Stimulated activated CD8-positive, alpha-beta memory T cell treated with anti-CD3 and anti-CD28 coated beads, Interleukin-4, amount 100 ng/mL, for 24 hours (primary cell): ENCODE data around the gene SFXN3.

Experiments
- DNase-seq: peaks from one replicate; pipeline ENCODE4 v3.0.0-alpha.2; 2020; ENCODE audit warnings: low read depth

Gene SFXN3, protein sequence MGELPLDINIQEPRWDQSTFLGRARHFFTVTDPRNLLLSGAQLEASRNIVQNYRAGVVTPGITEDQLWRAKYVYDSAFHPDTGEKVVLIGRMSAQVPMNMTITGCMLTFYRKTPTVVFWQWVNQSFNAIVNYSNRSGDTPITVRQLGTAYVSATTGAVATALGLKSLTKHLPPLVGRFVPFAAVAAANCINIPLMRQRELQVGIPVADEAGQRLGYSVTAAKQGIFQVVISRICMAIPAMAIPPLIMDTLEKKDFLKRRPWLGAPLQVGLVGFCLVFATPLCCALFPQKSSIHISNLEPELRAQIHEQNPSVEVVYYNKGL

DNA sequence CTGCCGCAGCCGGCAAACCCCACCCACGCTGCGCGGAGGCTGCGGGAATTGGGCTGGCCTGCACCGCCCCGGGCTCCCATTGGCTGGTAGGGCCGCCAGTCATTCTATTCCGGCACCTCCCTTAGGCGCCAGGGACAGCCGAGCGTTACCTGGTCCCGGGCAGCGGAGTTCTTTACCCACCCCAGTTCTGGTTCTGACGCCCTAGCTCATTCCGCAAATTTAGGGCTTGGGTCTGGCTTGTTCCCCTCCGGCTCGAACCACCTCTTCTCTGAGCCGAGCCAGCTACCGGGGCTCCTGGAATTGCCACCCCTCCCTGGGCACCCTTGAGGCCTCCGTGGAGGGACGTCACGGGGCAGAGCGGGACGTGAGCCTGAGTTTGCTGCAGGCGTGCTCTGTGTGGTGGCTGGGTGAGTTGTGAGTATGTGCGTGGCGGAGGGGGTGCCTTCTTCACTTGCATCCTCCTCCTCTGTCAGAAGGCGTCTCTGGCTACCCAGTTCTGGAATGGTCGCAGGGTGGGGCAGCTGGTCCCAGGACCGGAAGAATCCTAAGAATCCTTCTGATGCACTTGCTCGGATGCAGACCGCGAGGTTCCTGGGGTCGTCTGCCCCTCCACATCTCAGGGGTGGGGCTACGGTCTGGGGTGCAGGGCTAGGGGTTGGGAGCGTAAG is at the start of gene SFXN3, which contains the start of gene PDZD7:
SFXN3 (plus strand) TSS at position 107 of the 668 bp plus-strand sequence. CDS start 3,461 bp downstream, outside the sequence.
PDZD7 (minus strand) TSS at position 2 of the 668 bp plus-strand sequence. CDS start 910 bp downstream, outside the sequence.
- peak; percentile 94 for DNase-seq

DNA sequence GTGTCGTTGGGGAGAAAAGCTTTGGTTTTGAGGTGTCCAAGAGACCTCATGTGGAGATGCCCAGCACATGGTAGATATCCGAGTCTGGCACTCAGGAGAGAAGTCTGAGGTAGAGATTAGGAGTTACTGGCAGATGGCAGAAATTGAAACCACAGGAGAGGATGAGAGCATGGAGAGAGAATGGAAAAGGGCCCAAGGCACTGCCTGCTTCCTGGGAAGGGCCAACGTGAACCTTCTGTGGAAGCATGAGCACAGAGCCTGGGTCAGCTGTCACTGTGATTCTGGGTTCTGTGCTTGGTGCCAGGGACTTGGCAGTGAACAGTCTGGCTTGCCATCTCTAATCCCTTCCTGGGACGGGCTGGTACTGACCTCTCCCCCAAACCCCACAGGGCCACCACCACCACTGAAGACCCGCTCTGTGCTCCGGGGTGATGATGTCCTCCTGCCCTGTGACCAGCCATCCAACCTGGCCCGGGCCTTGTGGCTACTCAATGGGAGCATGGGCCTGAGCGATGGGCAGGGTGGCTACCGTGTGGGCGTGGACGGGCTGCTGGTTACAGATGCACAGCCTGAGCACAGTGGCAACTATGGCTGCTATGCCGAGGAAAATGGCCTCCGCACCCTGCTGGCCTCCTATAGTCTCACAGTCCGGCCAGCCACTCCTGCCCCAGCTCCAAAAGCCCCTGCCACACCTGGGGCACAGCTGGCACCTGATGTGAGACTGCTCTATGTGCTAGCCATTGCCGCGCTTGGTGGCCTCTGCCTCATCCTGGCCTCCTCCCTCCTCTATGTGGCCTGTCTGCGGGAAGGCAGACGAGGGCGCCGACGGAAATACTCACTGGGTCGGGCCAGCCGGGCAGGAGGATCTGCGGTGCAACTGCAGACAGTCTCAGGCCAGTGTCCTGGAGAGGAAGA is 47.9 kb upstream of the SFXN3 start:
- no peak for DNase-seq

DNA sequence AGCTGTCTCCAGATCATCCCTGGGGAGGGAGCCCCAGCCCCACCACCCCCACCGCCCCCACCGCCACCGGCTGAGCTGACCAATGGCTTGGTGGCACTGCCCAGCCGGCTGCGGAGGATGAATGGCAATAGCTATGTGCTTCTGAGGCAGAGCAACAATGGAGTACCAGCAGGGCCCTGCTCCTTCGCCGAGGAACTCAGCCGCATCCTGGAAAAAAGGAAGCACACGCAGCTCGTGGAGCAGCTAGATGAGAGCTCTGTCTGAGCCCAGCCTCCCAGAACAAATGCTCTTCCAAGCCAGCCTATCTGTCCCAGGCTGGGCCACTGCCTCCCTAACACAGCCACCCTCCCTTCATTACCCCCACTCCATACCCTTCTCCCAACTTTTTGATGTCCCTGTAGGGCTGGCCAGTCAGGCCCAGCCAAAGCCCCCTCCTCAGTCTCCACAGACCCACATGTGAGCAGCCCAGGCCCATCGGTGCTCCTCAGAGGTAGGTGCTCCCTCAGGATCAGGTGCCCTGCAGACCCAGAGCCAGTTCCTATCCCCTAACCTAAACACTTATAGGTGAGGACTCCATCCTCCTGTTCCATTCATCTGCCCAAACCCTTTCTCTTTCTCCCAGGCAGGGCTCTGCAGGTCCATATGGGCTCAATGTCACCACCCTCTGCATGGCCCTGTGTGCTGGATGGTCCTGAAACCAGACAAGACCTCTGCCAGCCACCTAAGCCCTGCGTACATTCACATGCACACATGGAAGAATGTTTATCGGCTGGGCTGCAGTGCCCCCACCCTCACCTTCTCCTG is 47.0 kb upstream of the SFXN3 start:
- DNase-seq, result no peak

DNA sequence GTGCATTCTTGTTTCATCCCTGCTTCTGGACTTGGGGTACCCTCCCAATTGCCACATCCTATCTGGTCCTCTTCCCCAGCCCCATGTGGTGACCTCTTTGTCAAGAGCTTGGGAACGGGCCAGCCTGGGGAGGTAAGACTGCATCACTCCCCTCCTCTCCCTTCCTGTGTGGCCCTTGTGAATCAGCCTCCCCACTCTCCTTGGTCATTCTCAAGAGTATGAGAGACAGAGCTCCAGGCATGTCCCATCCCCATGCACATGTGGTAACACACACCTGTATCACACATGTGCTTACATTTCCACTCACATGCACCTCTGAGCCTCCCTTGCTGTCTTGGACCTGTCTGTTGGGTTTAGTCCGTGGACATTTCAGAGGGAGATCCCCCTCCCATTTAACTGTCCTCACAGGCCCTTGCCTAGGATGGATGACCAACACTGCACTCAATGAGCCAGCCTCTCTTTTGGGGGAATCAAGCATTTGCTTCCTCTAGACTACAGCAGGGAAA is 46.3 kb upstream of the SFXN3 start:
- DNase-seq, result no peak

DNA sequence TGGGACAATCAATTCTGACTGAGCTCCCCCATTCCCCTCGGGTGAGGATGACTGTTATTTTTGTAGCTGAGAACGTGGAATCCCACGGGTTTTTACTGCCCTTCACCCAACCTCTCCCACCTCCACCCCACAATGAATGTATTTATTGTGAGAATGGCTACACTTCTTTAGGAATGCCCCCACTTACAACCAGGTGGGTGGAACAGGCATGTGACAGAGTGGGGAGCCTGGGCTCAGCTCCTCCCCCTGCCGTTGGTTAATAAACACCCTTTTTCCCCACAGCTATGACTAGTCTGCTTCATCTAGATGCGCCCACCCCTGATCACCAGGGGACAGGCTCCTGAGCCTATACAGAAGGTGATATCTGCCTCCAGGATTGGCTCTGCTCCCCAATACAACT is 45.7 kb upstream of the SFXN3 start:
- no peak for DNase-seq

DNA sequence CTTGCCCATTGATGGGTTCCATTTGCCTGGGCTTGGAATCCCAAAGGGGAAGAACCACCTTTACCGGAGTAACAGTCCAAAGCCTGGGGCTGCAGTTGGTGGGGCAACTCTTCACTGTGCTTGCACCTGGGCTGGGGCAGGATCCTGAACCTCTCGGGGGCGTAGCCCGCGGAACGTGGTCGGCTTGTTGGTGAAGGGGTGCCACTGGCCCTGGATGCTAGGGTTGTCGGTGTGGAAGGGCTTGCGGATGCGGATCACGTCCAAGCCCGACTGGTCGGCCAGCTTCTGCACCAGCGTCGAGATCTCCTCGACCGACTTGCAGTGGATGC is 44.4 kb upstream of the SFXN3 start:
- DNase-seq, result no peak

DNA sequence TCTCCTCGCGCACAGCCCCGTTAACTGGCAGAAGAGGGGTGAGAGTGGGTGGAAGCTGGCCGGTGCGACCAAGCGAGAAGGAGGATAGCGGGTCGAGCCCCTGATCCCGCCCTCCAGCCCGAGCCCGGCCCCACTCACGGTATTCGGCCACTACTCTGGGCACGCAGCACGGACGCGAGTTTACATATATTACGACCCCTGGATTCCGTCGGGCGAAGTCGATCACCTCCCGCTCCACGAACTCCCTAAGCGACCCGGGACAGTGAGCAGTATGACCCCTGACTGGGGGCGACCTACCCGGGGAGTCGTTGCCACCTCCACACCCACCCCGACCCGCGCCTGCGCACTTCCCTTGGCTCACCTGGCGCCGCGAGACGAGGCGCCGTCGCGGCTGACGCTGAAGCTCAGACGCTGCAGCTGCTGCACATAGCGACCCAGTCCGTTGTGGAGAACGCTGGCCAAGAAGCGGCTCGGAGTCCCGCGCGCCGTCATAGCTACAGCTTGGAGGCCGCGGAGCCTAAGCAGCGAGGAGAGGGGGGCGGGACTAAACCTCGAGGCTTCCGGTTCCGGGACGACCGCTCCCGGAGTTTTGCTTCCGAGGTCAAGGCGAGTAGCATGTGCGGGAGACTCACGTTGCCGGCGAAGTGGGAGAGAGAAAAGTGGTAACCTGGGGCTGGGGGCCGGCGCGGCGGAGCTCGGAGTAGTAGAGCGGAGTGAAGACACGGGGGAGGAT is 43.9 kb upstream of the SFXN3 start, which contains the start of the genes MRPL43 and TWNK:
MRPL43 (minus strand) TSS at position 546 of the 733 bp plus-strand sequence; CDS start at position 492, 54 bp downstream.
TWNK (plus strand) TSS at position 592 of the 733 bp plus-strand sequence. CDS start 668 bp downstream, outside the sequence.
- DNase-seq, result peak; percentile 75

DNA sequence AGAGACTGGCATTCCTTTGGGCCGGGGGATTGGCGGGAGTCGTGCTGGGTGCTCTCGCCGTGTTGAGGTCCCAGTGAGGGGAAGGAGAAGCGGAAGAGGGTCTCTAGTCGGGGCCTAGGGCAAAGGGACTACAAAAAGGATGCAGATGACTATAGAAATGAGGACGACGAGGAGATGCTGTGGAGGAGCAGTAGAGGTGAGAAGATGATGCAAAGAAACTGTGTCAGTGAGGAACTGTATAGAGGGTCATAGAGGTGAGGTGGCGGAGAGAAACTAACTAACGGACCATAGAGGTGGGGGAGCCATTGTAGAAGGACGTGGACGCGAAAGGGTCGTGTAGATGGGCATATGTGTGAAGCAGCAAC is 43.4 kb upstream of the SFXN3 start:
- DNase-seq, result no peak

DNA sequence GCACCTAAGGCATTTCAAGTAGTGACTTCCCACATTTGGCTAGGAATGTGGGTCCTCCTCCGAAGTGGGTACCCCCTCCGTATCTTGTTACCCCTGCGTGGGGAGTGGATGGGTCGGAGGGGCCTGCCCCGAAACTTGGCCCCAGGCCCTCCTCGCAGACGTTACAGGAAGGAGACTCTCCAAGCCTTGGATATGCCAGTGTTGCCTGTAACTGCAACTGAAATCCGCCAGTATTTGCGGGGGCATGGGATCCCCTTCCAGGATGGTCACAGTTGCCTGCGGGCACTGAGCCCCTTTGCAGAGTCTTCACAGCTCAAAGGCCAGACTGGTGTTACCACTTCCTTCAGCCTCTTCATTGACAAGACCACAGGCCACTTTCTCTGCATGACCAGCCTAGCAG is 42.9 kb upstream of the SFXN3 start:
- DNase-seq, result no peak

DNA sequence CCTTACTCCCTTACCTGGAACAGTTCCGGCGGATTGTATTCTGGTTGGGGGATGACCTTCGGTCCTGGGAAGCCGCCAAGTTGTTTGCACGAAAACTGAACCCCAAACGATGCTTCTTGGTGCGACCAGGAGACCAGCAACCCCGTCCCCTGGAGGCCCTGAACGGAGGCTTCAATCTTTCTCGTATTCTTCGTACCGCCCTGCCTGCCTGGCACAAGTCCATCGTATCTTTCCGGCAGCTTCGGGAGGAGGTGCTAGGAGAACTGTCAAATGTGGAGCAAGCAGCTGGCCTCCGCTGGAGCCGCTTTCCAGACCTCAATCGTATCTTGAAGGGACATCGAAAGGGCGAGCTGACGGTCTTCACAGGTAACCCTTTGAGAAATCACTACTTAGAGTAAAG is 41.9 kb upstream of the SFXN3 start:
- DNase-seq, result no peak

DNA sequence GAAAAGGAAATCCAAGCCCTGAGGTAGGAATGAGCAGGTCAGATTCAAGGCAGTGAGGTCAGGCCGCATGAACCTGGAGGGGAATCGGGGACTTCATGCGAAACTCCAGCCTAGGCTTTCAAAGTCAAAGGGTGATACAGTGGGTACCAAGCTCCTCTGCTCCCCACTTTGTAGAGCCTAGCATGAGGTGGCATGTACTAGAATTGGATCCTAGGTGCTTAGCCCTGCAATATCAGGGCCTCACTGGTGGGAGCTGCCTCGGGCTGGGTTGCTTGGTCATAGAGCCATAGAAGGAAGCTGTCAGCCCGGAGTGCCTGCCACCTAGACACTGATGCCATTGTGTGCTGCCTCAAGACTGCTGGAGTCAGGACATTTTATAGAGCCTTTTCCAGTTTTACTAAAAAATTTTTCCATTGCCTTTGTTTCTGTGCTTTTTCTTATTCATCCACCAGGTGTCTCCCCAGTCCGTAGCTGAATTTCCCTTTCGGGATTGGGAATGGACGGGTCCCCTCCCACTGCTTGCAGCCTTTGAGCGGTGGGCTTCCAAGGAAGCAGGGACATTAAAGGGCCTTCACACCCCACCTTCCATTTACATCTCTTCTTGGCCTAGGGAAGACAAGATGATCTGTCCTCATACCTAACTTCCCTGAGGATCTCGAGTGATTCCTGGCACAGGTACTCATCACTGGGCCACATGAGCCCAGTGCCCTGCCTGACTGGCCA is 36.9 kb upstream of the SFXN3 start:
- DNase-seq, result no peak

DNA sequence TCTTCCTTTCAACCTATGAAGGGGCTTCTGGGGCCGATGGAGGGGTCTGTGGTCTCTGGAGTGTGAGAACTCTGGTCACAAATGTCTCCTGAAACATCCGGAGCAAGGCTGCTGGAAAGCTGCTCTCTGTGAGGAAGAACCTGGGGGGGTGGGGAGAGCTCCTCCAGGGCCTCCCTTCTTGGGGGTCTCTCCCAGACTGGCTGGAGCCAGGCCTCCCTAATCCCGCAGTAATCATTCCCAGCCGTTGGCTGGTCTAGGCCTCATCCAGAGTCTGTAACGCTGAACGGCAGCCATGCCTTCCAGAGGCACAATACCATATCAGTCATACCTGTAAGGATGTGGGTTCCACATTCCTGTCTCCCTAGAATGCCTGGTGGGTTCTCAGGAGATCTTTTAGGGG is 35.9 kb upstream of the SFXN3 start:
- no peak for DNase-seq

DNA sequence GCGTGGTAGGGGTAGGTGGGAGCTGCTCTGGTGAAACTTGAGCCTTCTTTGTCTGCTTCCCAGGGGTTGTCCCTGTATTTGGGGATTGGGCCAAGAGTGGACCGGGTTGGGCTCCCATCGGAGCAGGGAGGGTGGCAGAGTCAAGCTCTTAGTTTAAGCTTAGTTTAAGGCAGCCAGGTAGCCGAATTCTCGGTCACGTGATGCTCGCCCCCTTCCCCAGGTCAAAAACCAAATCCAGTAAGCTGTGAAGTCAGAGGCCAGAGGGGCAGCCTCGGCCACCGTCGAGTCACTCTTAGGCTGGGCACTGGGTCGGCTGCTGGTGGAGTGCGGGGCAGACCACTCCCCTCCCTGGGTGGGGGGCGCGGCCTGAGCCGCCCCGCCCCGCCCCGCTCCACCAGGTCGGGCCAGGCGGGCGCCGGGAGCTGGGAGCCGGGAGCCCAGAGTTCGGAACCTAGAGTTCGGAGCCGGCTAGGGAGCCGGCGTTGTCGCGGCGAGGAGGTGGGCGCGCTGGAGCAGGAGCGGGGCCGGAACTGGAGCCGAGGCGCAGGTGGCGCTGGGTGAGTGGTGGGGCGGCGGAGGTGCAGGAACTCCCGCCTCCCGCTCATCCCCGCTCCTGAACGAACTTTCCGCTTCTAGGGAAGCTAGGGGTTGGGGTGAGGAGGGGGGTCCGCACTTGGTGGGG is 34.2 kb upstream of the SFXN3 start:
- DNase-seq, result peak; percentile 19

DNA sequence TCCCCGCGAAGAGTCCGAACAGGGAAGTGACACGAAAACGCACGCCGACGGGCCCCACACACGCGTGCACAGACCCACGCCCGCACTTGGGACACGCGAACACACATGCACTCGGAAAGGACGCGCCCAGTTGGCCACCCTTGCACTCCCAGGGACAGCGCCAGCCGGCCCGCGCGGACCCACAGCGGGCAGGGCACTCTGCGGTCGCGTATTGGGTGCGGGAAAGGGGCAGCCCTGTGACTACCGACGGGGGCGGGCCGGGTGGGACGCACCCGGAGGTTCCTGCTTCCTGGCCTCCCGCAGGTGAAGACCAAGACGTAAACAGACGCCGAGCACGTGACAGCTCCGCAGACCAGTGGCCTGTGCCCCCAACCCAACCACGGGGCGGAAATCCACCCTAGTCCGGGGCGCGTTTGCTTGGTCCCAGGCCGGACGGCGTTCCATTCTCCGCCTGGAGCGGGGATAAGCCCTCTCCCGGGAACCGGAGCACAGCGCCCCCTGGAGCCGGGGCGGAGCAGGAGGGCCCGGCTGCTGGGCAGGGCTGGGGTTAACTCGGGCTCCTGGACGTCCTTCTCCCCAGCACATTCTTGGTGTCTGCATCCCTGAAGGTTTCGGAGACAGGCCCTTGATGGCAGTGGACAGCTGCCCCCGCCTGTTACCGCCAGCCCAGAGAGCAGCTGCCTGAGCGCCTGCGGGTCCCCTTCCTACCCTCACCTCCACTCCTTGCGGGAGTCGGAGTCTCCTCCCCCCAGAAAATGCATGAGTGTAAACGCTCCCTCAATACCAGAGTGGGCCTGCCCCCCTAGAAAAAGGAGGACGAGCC is 33.5 kb upstream of the SFXN3 start:
- DNase-seq, result peak; percentile 55

DNA sequence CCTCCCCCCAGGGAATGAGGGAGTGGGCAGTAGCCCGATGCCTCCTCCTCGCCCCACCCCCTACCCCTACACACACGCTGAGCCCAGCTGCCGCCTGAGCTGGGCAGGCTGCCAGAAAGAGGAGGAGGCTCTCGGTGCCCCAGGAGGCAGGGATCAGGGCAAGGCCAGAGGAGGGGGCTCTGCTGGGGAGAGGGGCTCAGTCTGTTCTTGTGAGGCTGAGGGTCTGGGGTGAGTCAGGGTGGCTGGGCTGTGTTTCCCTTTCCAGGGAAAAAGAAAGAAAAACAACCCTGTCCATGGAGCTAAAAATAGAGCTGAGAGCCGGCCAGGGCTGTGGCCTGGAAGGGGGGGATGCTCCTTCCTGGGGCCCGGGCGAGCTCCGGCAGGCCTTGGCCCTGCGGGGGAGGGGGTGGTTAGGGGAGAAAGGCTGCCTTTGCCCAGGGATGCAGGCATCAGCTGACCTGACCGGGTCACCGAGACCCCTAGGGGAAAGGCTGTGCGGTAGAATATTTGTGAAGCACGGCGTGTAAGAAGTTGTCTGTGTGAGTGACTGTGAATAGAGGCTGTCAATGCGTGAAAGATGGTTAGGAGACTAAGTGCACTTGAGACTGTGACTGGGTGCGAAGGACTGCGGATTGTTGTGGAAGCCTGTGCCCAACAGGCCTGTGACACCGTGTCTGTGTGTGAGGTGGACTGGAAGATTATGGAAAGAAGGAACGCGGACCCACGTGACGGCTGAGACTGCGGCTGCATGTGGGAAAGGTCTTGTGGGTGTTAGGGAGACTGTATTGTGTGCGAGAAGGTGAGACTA is 32.6 kb upstream of the SFXN3 start:
- DNase-seq, result peak; percentile 45

DNA sequence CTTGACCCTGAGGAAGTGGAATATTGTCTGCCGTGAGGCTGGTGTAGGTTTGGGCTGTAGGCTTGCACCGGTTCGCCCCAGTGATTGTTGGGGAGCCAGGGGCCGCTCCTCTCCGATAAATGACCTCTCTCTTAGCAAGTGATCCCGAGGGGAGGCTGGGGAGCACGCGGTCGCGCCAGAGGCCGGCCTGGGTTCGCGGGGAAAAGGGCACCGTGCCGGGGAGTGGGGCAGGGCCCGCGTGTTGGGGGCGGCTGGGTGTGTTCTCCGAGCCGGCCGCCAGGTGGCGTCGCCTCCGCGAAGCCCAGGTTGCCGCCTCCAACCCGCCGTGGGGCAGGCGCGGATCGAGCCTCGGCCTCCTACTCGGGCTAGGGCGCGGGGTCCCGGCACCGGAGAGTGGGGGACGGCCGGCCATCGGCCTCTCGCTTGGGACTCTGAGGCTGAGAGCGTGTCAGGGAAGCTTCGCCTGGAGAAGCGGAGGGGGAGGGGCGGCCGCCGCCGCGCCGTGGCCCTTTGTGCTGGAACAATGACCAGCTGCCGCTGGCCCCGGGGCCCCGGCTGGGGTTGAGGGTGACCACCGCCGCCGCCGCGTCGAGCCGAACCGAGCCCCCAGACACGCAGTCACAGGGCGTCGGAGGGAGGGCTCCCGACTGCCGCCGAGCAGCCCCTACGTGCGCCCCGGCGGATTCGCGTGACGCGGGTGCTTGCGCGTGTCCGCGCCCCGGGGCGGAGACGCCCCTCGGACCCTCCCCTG is 31.9 kb upstream of the SFXN3 start:
- peak; percentile 62 for DNase-seq

DNA sequence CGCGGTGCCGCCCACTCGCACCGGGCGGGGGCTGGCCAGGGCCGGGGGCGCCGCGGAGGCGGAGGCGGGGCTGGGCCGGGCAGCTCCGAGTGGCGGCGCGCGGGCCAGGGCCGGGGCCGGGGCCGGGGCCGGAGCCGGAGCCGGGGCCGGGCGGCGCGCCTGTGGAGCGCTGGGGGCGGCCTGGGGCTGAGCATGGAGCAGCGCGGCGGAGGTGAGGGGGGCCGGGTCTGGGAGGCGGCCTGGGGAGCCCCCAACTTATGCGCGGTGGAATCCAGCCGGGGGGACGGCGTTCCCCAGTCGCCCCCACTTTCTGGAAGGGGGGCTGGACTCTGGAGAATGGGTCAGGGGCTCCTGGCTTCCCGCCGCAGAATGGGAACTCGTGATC is 31.3 kb upstream of the SFXN3 start, which contains the start of gene LZTS2:
LZTS2 (plus strand) TSS at position 67 of the 385 bp plus-strand sequence. CDS start 2,731 bp downstream, outside the sequence.
- no peak for DNase-seq
